SK-N-SH treated with all-trans-retinoic acid at 6 μM for 48 hours (cell line): ENCODE data around the gene DHCR7.

Source experiments
- ATAC-seq: fragments of 200-7000 bp; cut with Tn5 transposase; 3 replicates; pipeline ENCODE4 v1.9.1; 2020; ENCODE audit warnings: mild to moderate bottlenecking, moderate library complexity
- ARNTL ChIP-seq: fragments of 450-650 bp; formaldehyde crosslinking; IDR thresholded peaks from 2 replicates; pipeline ENCODE4 v1.5.0; 2020; ENCODE audit warnings: low read depth, mild to moderate bottlenecking, moderate library complexity, borderline replicate concordance
- BACH2 ChIP-seq: fragments of 250-450 bp; sonication (Bioruptor Pico); IDR thresholded peaks from 2 replicates; pipeline ENCODE4 v1.9.0; 2021; ENCODE audit warnings: mild to moderate bottlenecking, borderline replicate concordance
- CSDC2 ChIP-seq: fragments of 250-450 bp; sonication (Bioruptor Pico); IDR thresholded peaks from 2 replicates; pipeline ENCODE4 v1.5.0; 2020; ENCODE audit warnings: mild to moderate bottlenecking, moderate library complexity
- ESRRG ChIP-seq: fragments of 250-450 bp; sonication (Bioruptor Pico); IDR thresholded peaks from 2 replicates; pipeline ENCODE4 v1.6.1; 2021; ENCODE audit warnings: mild to moderate bottlenecking
- GLIS3 ChIP-seq: fragments of 250-450 bp; sonication (Bioruptor Pico); IDR thresholded peaks from 2 replicates; pipeline ENCODE4 v1.5.0; 2020; ENCODE audit warnings: mild to moderate bottlenecking, moderate library complexity
- OSR1 ChIP-seq: fragments of 250-450 bp; sonication (Bioruptor Pico); IDR thresholded peaks from 2 replicates; pipeline ENCODE4 v1.8.0; 2022; ENCODE audit warnings: moderate library complexity, mild to moderate bottlenecking, inconsistent platforms
- POU6F1 ChIP-seq: fragments of 250-450 bp; sonication (Bioruptor Pico); IDR thresholded peaks from 2 replicates; pipeline ENCODE4 v1.8.0; 2021; ENCODE audit warnings: low read depth, mild to moderate bottlenecking, moderate library complexity, borderline replicate concordance
- PPARA ChIP-seq: fragments of 250-450 bp; sonication (Bioruptor Pico); IDR thresholded peaks from 2 replicates; pipeline ENCODE4 v1.5.0; 2020; ENCODE audit warnings: mild to moderate bottlenecking, borderline replicate concordance
- RARB ChIP-seq: fragments of 250-450 bp; sonication (Bioruptor Pico); IDR thresholded peaks from 2 replicates; pipeline ENCODE4 v1.8.0; 2021; ENCODE audit warnings: mild to moderate bottlenecking, moderate library complexity
- SNAI2 ChIP-seq: fragments of 250-450 bp; sonication (Bioruptor Pico); IDR thresholded peaks from 2 replicates; pipeline ENCODE4 v1.5.0; 2020; ENCODE audit warnings: mild to moderate bottlenecking, moderate library complexity
- TCF4 ChIP-seq: fragments of 250-450 bp; sonication (Bioruptor Pico); IDR thresholded peaks from 2 replicates; pipeline ENCODE4 v1.8.0; 2021; ENCODE audit warnings: mild to moderate bottlenecking, moderate library complexity, borderline replicate concordance
- TOX ChIP-seq: fragments of 250-450 bp; sonication (Bioruptor Pico); IDR thresholded peaks from 2 replicates; pipeline ENCODE4 v1.8.0; 2021; ENCODE audit warnings: mild to moderate bottlenecking, moderate library complexity, borderline replicate concordance
- TSHZ2 ChIP-seq: fragments of 250-450 bp; sonication (Bioruptor Pico); IDR thresholded peaks from 2 replicates; pipeline ENCODE4 v1.5.0; 2020; ENCODE audit warnings: mild to moderate bottlenecking, moderate library complexity
- ZC3H10 ChIP-seq: fragments of 250-450 bp; sonication (Bioruptor Pico); IDR thresholded peaks from 2 replicates; pipeline ENCODE4 v1.5.1; 2021; ENCODE audit warnings: mild to moderate bottlenecking, moderate library complexity
- ZFP3 ChIP-seq: fragments of 250-450 bp; sonication (Bioruptor Pico); IDR thresholded peaks from 2 replicates; pipeline ENCODE4 v1.5.0; 2020; ENCODE audit warnings: mild to moderate bottlenecking, moderate library complexity
- ZFP30 ChIP-seq: fragments of 450-650 bp; formaldehyde crosslinking; IDR thresholded peaks from 2 replicates; pipeline ENCODE4 v1.5.0; 2022; ENCODE audit warnings: mild to moderate bottlenecking, moderate library complexity
- ZNF565 ChIP-seq: fragments of 450-650 bp; formaldehyde crosslinking; conservative IDR thresholded peaks from 2 replicates; pipeline ENCODE4 v1.5.0; 2020; ENCODE audit warnings: low read depth, mild to moderate bottlenecking, moderate library complexity
- ZNF8 ChIP-seq: fragments of 450-650 bp; formaldehyde crosslinking; IDR thresholded peaks from 2 replicates; pipeline ENCODE4 v1.5.0; 2020; ENCODE audit warnings: mild to moderate bottlenecking, moderate library complexity
- TF ChIP-seq, protein P1 (sequence below): fragments of 250-450 bp; sonication (Bioruptor Pico); IDR thresholded peaks from 2 replicates; pipeline ENCODE4 v1.5.1; 2021; ENCODE audit warnings: mild to moderate bottlenecking, moderate library complexity
- TF ChIP-seq, protein P2 (sequence below): fragments of 250-450 bp; sonication (Bioruptor Pico); IDR thresholded peaks from 2 replicates; pipeline ENCODE4 v1.8.0; 2020; ENCODE audit warnings: mild to moderate bottlenecking, moderate library complexity, borderline replicate concordance

The DHCR7 gene

DNA sequence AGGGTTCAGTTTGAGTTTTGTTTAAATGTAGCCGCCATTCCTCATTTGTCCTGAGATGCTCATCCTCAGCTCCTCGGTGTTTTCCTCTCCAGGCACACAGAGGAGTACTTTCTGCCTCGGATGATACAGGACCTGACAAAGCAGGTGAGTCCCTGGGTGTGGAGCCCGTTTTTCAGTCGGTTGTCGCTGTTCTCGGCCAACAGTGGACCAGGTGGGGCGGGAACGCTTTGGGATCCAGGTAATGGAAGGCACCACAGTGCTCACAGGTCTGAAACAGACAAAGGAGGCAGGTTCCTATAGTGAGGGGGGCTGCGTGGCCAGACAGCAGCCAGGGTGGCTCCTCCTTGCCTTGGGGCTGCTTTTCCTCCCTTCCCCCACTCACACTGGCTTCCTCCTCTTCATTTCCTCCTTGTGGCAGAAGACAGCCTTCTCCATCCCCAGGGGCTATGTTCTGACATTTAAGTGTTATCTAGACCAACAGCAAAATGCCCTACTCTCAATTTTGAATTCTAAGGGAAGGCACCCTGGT lies 24.2 kb upstream of the DHCR7 start:
- ATAC-seq, result no peak
- TF ChIP-seq POU6F1 (CRISPR knock-in tag), result no peak

DNA sequence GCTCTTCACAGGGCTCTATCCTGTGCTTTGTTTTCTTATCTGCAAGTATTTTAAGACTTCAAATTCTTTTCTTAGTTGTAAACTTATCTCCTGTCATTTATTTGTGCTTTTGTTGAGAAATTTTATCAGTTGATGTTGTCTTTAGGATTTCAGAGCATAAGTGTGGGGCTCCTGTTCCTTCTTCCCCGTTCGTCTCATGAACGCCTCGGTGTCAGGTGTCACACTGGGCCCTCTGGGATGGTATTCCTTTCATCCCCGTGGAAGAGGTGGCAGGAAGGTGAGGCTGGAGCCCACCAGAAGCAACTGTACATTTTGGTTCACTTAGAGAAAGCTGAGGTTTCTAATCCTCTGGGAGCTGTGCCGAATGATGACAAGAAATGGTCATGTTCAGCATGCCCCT lies 22.8 kb upstream of the DHCR7 start:
- ATAC-seq, result no peak
- TF ChIP-seq ARNTL (CRISPR knock-in tag), result no peak

DNA sequence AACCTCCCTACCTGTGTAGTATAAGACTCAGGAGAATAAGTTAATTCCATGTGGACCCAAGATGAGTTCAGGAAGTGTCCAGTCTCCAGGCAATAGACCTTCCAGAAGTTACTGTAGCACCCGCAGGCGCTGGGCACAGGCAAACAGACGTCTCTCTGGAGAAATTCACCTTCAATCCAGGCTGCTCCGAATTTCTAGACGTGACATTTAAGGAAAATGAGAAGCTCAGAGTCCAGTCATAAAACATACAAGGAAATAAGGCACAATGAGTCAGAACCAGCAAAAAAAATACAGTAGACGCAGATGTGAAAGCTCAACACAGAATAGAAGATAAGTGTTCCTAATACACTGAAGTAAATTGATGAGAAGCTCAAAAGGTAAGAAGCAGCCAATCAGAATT lies 19.0 kb upstream of the DHCR7 start:
- TF ChIP-seq PPARA (CRISPR knock-in tag) (no peak), TCF4 (CRISPR knock-in tag) (no peak), ZC3H10 (CRISPR knock-in tag) (no peak), BACH2 (CRISPR knock-in tag) (no peak), POU6F1 (CRISPR knock-in tag) (no peak), ZFP3 (CRISPR knock-in tag) (no peak), TOX (CRISPR knock-in tag) (no peak), ZFP30 (CRISPR knock-in tag) (no peak), RARB (CRISPR knock-in tag) (no peak), CSDC2 (CRISPR knock-in tag) (no peak)
- TF ChIP-seq, protein P1, sequence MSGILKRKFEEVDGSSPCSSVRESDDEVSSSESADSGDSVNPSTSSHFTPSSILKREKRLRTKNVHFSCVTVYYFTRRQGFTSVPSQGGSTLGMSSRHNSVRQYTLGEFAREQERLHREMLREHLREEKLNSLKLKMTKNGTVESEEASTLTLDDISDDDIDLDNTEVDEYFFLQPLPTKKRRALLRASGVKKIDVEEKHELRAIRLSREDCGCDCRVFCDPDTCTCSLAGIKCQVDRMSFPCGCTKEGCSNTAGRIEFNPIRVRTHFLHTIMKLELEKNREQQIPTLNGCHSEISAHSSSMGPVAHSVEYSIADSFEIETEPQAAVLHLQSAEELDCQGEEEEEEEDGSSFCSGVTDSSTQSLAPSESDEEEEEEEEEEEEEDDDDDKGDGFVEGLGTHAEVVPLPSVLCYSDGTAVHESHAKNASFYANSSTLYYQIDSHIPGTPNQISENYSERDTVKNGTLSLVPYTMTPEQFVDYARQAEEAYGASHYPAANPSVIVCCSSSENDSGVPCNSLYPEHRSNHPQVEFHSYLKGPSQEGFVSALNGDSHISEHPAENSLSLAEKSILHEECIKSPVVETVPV (CRISPR knock-in tag), result no peak
- TF ChIP-seq, protein P2, sequence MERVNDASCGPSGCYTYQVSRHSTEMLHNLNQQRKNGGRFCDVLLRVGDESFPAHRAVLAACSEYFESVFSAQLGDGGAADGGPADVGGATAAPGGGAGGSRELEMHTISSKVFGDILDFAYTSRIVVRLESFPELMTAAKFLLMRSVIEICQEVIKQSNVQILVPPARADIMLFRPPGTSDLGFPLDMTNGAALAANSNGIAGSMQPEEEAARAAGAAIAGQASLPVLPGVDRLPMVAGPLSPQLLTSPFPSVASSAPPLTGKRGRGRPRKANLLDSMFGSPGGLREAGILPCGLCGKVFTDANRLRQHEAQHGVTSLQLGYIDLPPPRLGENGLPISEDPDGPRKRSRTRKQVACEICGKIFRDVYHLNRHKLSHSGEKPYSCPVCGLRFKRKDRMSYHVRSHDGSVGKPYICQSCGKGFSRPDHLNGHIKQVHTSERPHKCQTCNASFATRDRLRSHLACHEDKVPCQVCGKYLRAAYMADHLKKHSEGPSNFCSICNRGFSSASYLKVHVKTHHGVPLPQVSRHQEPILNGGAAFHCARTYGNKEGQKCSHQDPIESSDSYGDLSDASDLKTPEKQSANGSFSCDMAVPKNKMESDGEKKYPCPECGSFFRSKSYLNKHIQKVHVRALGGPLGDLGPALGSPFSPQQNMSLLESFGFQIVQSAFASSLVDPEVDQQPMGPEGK (CRISPR knock-in tag), result no peak
- ATAC-seq, result no peak

DNA sequence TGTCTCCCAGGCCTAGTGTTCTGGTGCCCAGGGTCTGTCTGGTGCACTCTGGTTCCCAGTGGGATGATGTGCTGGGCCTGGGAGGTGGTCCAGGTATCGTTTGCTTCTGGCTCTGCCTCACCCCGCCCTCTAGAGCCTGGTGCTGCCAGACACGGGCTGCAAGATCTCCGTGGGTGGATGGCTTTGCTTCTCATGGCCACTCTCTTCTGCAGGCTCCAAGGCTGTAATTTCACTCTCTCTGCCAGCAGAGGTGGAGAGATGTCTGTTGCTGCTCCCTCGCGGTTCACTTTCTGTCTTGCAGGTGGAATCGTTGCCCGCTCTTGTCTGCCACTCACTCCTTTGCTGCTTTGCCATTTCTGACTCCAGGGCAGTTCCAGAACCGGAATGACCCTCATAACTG lies 18.2 kb upstream of the DHCR7 start:
- no peak for TF ChIP-seq ZFP30 (CRISPR knock-in tag)
- TF ChIP-seq ARNTL (CRISPR knock-in tag), result no peak
- TF ChIP-seq CSDC2 (CRISPR knock-in tag), result no peak
- TF ChIP-seq SNAI2 (CRISPR knock-in tag), result no peak
- no peak for TF ChIP-seq TOX (CRISPR knock-in tag)
- TF ChIP-seq OSR1, result no peak
- TF ChIP-seq TCF4 (CRISPR knock-in tag), result no peak
- no peak for ATAC-seq

- TF ChIP-seq GLIS3 (CRISPR knock-in tag) (no peak), ARNTL (CRISPR knock-in tag) (no peak), ZNF8 (no peak), ZNF565 (CRISPR knock-in tag) (no peak), TSHZ2 (CRISPR knock-in tag) (no peak), SNAI2 (CRISPR knock-in tag) (no peak), ZFP3 (CRISPR knock-in tag) (no peak), ESRRG (no peak), CSDC2 (CRISPR knock-in tag) (no peak), TOX (CRISPR knock-in tag) (no peak)
- TF ChIP-seq, protein P2 (CRISPR knock-in tag), result no peak
- no peak for ATAC-seq
These were observed 16.9 kb upstream of the DHCR7 start for GRCh38 chr11:71465054-71465453.
